Calu3 (cell line): ENCODE measurements around the gene GNA15. TPM values are rescaled to one million over a fixed set of nuclear protein-coding genes. Genes with fewer than 3 reads are reported as not detected.
A peak's percentile ranks its signal among the peaks of the same experiment; 100 is the strongest.

Experiments used
- BruUV-seq: library from RNA; stranded (reverse); fragments of 400-500 nt; replicated peaks from 2 replicates; lab custom pipeline; 2021; lab: Mats Ljungman, UMichigan
- CTCF ChIA-PET: fragments of 300-600 bp; sonication (Branson Sonifier 250); formaldehyde crosslinking; loops from one replicate; lab custom pipeline; 2022; ENCODE audit warnings: antibody characterized with exemption; lab: Charles Lee
- DNase-seq: peaks from one replicate; pipeline ENCODE4 v3.0.0; 2022
- H3K27ac Mint-ChIP-seq: one replicate; pipeline ENCODE4 v1.8.0; 2022; ENCODE audit warnings: mixed read lengths; ENCODE audit not compliant: unreplicated experiment
- H3K27me3 Mint-ChIP-seq: one replicate; pipeline ENCODE4 v1.8.0; 2022; ENCODE audit warnings: mixed read lengths; ENCODE audit not compliant: unreplicated experiment
- H3K36me3 Mint-ChIP-seq: one replicate; pipeline ENCODE4 v1.8.0; 2022; ENCODE audit warnings: mild to moderate bottlenecking, moderate library complexity, mixed read lengths; ENCODE audit not compliant: insufficient read depth, unreplicated experiment
- H3K4me1 Mint-ChIP-seq: one replicate; pipeline ENCODE4 v1.8.0; 2022; ENCODE audit warnings: mild to moderate bottlenecking, low read depth, mixed read lengths; ENCODE audit not compliant: unreplicated experiment
- H3K4me3 Mint-ChIP-seq: one replicate; pipeline ENCODE4 v1.8.0; 2022; ENCODE audit warnings: mild to moderate bottlenecking, low read depth, moderate library complexity, mixed read lengths; ENCODE audit not compliant: unreplicated experiment
- H3K9me3 Mint-ChIP-seq: one replicate; pipeline ENCODE4 v1.8.0; 2022; ENCODE audit warnings: low read depth, mixed read lengths; ENCODE audit not compliant: unreplicated experiment
- CTCF ChIP-seq: fragments of 200-600 bp; IDR thresholded peaks from one replicate; pipeline ENCODE4 v1.8.0; 2022; ENCODE audit warnings: antibody characterized with exemption; ENCODE audit not compliant: unreplicated experiment
- intact Hi-C: fragments of 100-400 bp; cut with micrococcal nuclease; formaldehyde crosslinking; loops from one replicate; pipeline ENCODE4 v1.10.0; 2022; ENCODE audit not compliant: unreplicated experiment
- total RNA-seq: library from RNA; stranded (reverse); gene quantifications from 2 replicates; pipeline ENCODE4 v1.2.3, GENCODE V29; 2022

Gene GNA15
- total RNA-seq, 1 experiment from 2014 or later: 6.5 TPM

GRCh38 chr19:3176715-3177501, 41.1 kb downstream of the GNA15 start:
- Mint-ChIP-seq H3K4me1 (no peaks in the 10 kb centered on the region), H3K27ac (peak overlapping the region; percentile 87), H3K9me3 (no peaks in the 10 kb centered on the region), H3K36me3 (peaks cover 4% of the 10 kb centered on the region), H3K27me3 (no peaks in the 10 kb centered on the region), H3K4me3 (no peak overlapping the region)
- no peak for TF ChIP-seq CTCF
- peak; percentile 69 for DNase-seq
- CTCF ChIA-PET: no interaction called here
- BruUV-seq: no TSS peak
- intact Hi-C loops: no loop called here

- Mint-ChIP-seq H3K36me3 (peaks cover 4% of the 10 kb centered on the region), H3K27ac (no peak within 1 kb of the TSS), H3K4me3 (no peak within 1 kb of the TSS), H3K9me3 (no peaks in the 10 kb centered on the region), H3K27me3 (no peaks in the 10 kb centered on the region), H3K4me1 (no peaks in the 10 kb centered on the region)
- no peak for TF ChIP-seq CTCF
- CTCF ChIA-PET: no interaction called here
- no TSS peak for BruUV-seq
- DNase-seq: no peak
- intact Hi-C loops: no loop called here
These were observed 42.6 kb downstream of the GNA15 start, which contains the start of gene S1PR4 for GRCh38 chr19:3178377-3178972. Gene S1PR4, plus strand, starts transcription at chr19:3178769. Its CDS starts 24 bp downstream, at chr19:3178793.

GRCh38 chr19:3178973-3179738, 43.3 kb downstream of the GNA15 start:
- no peak for DNase-seq
- intact Hi-C loops: no loop called here
- Mint-ChIP-seq H3K27me3 (no peaks in the 10 kb centered on the region), H3K36me3 (peaks cover 4% of the 10 kb centered on the region), H3K27ac (no peak overlapping the region), H3K4me1 (no peaks in the 10 kb centered on the region), H3K4me3 (no peak overlapping the region), H3K9me3 (no peaks in the 10 kb centered on the region)
- BruUV-seq: no TSS peak
- CTCF ChIA-PET: no interaction called here
- TF ChIP-seq CTCF: no peak

GRCh38 chr19:3179739-3180293, 44.0 kb downstream of the GNA15 start:
- CTCF ChIA-PET: no interaction called here
- intact Hi-C loops: no loop called here
- no peak for TF ChIP-seq CTCF
- no peak overlapping the region for H3K27ac Mint-ChIP-seq
- no TSS peak for BruUV-seq
- DNase-seq: no peak
- no peaks in the 10 kb centered on the region for H3K9me3 Mint-ChIP-seq
- H3K4me3 Mint-ChIP-seq: no peak overlapping the region
- no peaks in the 10 kb centered on the region for H3K27me3 Mint-ChIP-seq
- H3K4me1 Mint-ChIP-seq: no peaks in the 10 kb centered on the region
- peaks cover 4% of the 10 kb centered on the region for H3K36me3 Mint-ChIP-seq
